Measurements from ENCODE around the gene RASSF7. TPM values are rescaled to one million over a fixed set of nuclear protein-coding genes. Genes with fewer than 3 reads are reported as not detected.

RASSF7 gene
- total RNA-seq, 1 experiment from 2014 or later, result 8.8 TPM

- DNase-seq (ENCODE audit: low read depth), result no peak
Observed at GRCh38 chr11:581752-582151, 21.0 kb downstream of the RASSF7 start.

- no peak for DNase-seq (ENCODE audit: low read depth)
Observed at GRCh38 chr11:584287-584686, 23.5 kb downstream of the RASSF7 start.

- no peak for DNase-seq (ENCODE audit: low read depth)
Observed at GRCh38 chr11:586376-587316, 25.9 kb downstream of the RASSF7 start.

GRCh38 chr11:587546-587945 is 26.8 kb downstream of the RASSF7 start:
- peak; percentile 37 for DNase-seq (ENCODE audit: low read depth)

GRCh38 chr11:587978-588380 is 27.2 kb downstream of the RASSF7 start:
- peak; percentile 76 for DNase-seq (ENCODE audit: low read depth)

GRCh38 chr11:589798-590197 is 29.0 kb downstream of the RASSF7 start:
- DNase-seq (ENCODE audit: low read depth), result no peak

- no peak for DNase-seq (ENCODE audit: low read depth)
Observed at GRCh38 chr11:590997-591396, 30.2 kb downstream of the RASSF7 start.

- DNase-seq (ENCODE audit: low read depth), result no peak
Observed at GRCh38 chr11:592501-592900, 31.7 kb downstream of the RASSF7 start.

- no peak for DNase-seq (ENCODE audit: low read depth)
Observed at GRCh38 chr11:592918-593317, 32.1 kb downstream of the RASSF7 start.

GRCh38 chr11:593347-593746 is 32.6 kb downstream of the RASSF7 start:
- DNase-seq (ENCODE audit: low read depth), result no peak

GRCh38 chr11:595400-595799 is 34.6 kb downstream of the RASSF7 start:
- no peak for DNase-seq (ENCODE audit: low read depth)

GRCh38 chr11:596374-596773 is 35.6 kb downstream of the RASSF7 start:
- DNase-seq (ENCODE audit: low read depth), result no peak

GRCh38 chr11:597166-597725 is 36.5 kb downstream of the RASSF7 start:
- DNase-seq (ENCODE audit: low read depth), result no peak

- DNase-seq (ENCODE audit: low read depth), result no peak
Observed at GRCh38 chr11:598005-598680, 37.4 kb downstream of the RASSF7 start.

GRCh38 chr11:601573-602245 is 40.9 kb downstream of the RASSF7 start:
- no peak for DNase-seq (ENCODE audit: low read depth)

- DNase-seq (ENCODE audit: low read depth), result no peak
Observed at GRCh38 chr11:603154-603553, 42.4 kb downstream of the RASSF7 start.

- no peak for DNase-seq (ENCODE audit: low read depth)
Observed at GRCh38 chr11:605286-606129, 44.7 kb downstream of the RASSF7 start.

GRCh38 chr11:606245-606644 is 45.5 kb downstream of the RASSF7 start:
- no peak for DNase-seq (ENCODE audit: low read depth)

GRCh38 chr11:607020-607780 is 46.4 kb downstream of the RASSF7 start:
- DNase-seq (ENCODE audit: low read depth), result no peak

GRCh38 chr11:607971-608659 is 47.3 kb downstream of the RASSF7 start:
- no peak for DNase-seq (ENCODE audit: low read depth)
